Measurements from ENCODE around the gene FARS2. TPM values are rescaled to one million over a fixed set of nuclear protein-coding genes. Genes with fewer than 3 reads are reported as not detected.

The FARS2 gene
- total RNA-seq, 1 experiment from 2014 or later = 15.0 TPM

DNA sequence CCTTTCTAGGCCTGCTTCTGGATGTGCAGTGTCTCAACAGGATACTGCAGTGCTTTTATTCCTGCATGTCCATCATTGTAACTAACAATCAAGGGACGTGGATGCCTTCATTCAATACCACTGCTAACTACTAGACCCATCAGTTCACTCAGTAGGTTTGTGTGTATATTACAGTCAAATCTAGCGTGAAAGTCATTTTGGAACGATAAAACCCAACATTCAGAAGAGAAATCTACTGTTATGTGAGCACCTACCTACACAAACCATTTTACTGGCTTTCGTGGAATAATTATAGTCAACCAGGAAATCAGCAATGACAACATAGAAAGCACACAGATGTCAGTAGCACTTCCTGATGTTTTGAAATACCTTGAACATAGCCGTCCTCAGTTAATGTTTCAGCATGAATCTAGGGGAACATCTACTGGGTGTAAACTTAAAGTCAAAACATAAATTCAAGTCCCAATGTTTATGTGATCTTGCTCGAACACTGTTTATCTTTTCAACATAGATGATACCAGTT lies 270.6 kb downstream of the FARS2 start:
- ATAC-seq = no peak
- TF ChIP-seq, protein P1, sequence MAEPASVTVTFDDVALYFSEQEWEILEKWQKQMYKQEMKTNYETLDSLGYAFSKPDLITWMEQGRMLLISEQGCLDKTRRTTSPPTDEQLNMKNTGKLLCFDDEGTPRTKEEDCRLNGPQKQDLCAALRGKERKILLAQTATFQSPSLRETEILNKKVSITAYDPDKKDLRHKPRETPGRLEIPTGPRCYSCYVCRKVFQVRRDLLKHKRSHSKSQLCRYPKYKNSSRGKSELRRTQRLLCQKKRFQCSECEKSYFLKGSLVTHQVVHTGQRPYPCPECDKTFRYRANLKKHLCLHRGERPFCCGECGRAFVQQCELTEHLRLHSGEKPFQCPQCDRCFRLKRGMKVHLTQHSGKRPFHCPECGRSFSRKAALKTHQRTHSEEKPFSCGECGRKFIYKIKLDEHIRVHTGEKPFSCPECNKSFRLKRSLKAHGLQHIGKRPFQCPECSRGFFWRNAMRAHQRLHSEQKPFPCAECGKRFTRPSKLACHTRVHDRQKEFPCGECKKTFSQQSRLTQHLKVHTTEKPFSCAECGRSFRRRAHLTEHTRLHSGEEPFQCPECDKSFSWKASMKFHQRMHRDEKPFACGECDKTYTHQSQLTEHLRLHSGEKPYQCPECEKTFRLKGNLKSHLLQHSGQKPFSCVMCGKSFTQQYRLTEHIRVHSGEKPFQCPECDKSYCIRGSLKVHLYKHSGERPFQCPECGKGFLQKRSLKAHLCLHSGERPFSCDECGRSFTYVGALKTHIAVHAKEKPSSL (CRISPR knock-in tag; conservative IDR thresholded peaks at IDR 0.05) = no peak
- TF ChIP-seq FOXK1 (CRISPR knock-in tag; IDR thresholded peaks at IDR 0.05) (no peak), FOXJ3 (CRISPR knock-in tag; IDR thresholded peaks at IDR 0.05; ENCODE audit: borderline replicate concordance) (no peak), ZBTB21 (CRISPR knock-in tag; IDR thresholded peaks at IDR 0.05; ENCODE audit: borderline replicate concordance) (no peak)
- TF ChIP-seq, protein P2, sequence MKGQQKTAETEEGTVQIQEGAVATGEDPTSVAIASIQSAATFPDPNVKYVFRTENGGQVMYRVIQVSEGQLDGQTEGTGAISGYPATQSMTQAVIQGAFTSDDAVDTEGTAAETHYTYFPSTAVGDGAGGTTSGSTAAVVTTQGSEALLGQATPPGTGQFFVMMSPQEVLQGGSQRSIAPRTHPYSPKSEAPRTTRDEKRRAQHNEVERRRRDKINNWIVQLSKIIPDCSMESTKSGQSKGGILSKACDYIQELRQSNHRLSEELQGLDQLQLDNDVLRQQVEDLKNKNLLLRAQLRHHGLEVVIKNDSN (CRISPR knock-in tag; IDR thresholded peaks at IDR 0.05) = no peak
- TF ChIP-seq, protein P3, sequence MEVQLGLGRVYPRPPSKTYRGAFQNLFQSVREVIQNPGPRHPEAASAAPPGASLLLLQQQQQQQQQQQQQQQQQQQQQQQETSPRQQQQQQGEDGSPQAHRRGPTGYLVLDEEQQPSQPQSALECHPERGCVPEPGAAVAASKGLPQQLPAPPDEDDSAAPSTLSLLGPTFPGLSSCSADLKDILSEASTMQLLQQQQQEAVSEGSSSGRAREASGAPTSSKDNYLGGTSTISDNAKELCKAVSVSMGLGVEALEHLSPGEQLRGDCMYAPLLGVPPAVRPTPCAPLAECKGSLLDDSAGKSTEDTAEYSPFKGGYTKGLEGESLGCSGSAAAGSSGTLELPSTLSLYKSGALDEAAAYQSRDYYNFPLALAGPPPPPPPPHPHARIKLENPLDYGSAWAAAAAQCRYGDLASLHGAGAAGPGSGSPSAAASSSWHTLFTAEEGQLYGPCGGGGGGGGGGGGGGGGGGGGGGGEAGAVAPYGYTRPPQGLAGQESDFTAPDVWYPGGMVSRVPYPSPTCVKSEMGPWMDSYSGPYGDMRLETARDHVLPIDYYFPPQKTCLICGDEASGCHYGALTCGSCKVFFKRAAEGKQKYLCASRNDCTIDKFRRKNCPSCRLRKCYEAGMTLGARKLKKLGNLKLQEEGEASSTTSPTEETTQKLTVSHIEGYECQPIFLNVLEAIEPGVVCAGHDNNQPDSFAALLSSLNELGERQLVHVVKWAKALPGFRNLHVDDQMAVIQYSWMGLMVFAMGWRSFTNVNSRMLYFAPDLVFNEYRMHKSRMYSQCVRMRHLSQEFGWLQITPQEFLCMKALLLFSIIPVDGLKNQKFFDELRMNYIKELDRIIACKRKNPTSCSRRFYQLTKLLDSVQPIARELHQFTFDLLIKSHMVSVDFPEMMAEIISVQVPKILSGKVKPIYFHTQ (CRISPR knock-in tag; IDR thresholded peaks at IDR 0.05) = no peak
- TF ChIP-seq, protein P4, sequence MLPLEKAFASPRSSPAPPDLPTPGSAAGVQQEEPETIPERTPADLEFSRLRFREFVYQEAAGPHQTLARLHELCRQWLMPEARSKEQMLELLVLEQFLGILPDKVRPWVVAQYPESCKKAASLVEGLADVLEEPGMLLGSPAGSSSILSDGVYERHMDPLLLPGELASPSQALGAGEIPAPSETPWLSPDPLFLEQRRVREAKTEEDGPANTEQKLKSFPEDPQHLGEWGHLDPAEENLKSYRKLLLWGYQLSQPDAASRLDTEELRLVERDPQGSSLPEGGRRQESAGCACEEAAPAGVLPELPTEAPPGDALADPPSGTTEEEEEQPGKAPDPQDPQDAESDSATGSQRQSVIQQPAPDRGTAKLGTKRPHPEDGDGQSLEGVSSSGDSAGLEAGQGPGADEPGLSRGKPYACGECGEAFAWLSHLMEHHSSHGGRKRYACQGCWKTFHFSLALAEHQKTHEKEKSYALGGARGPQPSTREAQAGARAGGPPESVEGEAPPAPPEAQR (CRISPR knock-in tag; IDR thresholded peaks at IDR 0.05) = no peak
- TF ChIP-seq, protein P5, sequence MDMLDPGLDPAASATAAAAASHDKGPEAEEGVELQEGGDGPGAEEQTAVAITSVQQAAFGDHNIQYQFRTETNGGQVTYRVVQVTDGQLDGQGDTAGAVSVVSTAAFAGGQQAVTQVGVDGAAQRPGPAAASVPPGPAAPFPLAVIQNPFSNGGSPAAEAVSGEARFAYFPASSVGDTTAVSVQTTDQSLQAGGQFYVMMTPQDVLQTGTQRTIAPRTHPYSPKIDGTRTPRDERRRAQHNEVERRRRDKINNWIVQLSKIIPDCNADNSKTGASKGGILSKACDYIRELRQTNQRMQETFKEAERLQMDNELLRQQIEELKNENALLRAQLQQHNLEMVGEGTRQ (CRISPR knock-in tag; IDR thresholded peaks at IDR 0.05) = no peak
- TF ChIP-seq, protein P6, sequence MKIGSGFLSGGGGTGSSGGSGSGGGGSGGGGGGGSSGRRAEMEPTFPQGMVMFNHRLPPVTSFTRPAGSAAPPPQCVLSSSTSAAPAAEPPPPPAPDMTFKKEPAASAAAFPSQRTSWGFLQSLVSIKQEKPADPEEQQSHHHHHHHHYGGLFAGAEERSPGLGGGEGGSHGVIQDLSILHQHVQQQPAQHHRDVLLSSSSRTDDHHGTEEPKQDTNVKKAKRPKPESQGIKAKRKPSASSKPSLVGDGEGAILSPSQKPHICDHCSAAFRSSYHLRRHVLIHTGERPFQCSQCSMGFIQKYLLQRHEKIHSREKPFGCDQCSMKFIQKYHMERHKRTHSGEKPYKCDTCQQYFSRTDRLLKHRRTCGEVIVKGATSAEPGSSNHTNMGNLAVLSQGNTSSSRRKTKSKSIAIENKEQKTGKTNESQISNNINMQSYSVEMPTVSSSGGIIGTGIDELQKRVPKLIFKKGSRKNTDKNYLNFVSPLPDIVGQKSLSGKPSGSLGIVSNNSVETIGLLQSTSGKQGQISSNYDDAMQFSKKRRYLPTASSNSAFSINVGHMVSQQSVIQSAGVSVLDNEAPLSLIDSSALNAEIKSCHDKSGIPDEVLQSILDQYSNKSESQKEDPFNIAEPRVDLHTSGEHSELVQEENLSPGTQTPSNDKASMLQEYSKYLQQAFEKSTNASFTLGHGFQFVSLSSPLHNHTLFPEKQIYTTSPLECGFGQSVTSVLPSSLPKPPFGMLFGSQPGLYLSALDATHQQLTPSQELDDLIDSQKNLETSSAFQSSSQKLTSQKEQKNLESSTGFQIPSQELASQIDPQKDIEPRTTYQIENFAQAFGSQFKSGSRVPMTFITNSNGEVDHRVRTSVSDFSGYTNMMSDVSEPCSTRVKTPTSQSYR (CRISPR knock-in tag; IDR thresholded peaks at IDR 0.05) = no peak
- CTCF ChIA-PET = interaction anchor here (1.6 kb wide), 1 partner anchor 61 kb away, joined by 5 read pairs; no protein-coding TSS in a partner anchor
- no peak overlapping the region; the same call in 1 of the 2 replicates for H3K27ac Mint-ChIP-seq
- H3K4me1 Mint-ChIP-seq = peaks cover 20% of the 10 kb centered on the region
- H3K36me3 Mint-ChIP-seq = no peaks in the 10 kb centered on the region
- H3K9me3 Mint-ChIP-seq = peaks cover 4% of the 10 kb centered on the region
- H3K27me3 Mint-ChIP-seq (ENCODE audit: low read depth) = no peaks in the 10 kb centered on the region
- H3K4me3 Mint-ChIP-seq = no peak overlapping the region
- POLR2A ChIA-PET = no interaction called here
- DNase-seq (ENCODE audit: low spot score) = no peak

DNA sequence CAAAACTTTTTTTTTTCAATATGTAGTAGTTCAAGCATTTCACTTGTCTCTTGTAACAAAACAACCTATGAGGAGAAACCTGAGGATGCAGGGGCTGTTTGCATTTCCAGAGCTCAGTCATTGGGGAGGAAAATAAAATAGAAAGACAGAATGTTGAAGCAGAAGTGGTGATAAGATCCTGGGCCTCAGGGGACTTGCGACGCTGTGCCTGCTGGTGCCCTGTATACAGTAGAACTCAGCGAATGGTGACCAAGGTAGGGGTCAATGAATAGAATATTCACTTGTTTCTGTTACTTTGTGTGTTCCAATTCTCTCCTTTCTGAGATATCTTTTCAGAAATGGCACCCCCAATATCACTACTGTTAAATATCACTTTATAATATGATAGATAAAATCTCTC lies 271.6 kb downstream of the FARS2 start:
- Mint-ChIP-seq H3K27ac (no peak overlapping the region), H3K36me3 (no peaks in the 10 kb centered on the region), H3K27me3 (ENCODE audit: low read depth) (no peaks in the 10 kb centered on the region), H3K9me3 (peaks cover 4% of the 10 kb centered on the region), H3K4me1 (peaks cover 20% of the 10 kb centered on the region), H3K4me3 (no peak overlapping the region)
- ChIA-PET POLR2A (no interaction called here), CTCF (no interaction called here)
- no peak for ATAC-seq
- no peak for DNase-seq (ENCODE audit: low spot score)
- TF ChIP-seq, protein P7, sequence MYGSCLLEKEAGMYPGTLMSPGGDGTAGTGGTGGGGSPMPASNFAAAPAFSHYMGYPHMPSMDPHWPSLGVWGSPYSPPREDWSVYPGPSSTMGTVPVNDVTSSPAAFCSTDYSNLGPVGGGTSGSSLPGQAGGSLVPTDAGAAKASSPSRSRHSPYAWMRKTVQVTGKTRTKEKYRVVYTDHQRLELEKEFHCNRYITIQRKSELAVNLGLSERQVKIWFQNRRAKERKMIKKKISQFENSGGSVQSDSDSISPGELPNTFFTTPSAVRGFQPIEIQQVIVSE (CRISPR knock-in tag; IDR thresholded peaks at IDR 0.05; ENCODE audit: borderline replicate concordance) = no peak
- TF ChIP-seq, protein P8, sequence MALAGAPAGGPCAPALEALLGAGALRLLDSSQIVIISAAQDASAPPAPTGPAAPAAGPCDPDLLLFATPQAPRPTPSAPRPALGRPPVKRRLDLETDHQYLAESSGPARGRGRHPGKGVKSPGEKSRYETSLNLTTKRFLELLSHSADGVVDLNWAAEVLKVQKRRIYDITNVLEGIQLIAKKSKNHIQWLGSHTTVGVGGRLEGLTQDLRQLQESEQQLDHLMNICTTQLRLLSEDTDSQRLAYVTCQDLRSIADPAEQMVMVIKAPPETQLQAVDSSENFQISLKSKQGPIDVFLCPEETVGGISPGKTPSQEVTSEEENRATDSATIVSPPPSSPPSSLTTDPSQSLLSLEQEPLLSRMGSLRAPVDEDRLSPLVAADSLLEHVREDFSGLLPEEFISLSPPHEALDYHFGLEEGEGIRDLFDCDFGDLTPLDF (CRISPR knock-in tag; IDR thresholded peaks at IDR 0.05) = no peak
- TF ChIP-seq, protein P9, sequence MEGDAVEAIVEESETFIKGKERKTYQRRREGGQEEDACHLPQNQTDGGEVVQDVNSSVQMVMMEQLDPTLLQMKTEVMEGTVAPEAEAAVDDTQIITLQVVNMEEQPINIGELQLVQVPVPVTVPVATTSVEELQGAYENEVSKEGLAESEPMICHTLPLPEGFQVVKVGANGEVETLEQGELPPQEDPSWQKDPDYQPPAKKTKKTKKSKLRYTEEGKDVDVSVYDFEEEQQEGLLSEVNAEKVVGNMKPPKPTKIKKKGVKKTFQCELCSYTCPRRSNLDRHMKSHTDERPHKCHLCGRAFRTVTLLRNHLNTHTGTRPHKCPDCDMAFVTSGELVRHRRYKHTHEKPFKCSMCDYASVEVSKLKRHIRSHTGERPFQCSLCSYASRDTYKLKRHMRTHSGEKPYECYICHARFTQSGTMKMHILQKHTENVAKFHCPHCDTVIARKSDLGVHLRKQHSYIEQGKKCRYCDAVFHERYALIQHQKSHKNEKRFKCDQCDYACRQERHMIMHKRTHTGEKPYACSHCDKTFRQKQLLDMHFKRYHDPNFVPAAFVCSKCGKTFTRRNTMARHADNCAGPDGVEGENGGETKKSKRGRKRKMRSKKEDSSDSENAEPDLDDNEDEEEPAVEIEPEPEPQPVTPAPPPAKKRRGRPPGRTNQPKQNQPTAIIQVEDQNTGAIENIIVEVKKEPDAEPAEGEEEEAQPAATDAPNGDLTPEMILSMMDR (IDR thresholded peaks at IDR 0.05) = no peak
- TF ChIP-seq ZNF317 (CRISPR knock-in tag; IDR thresholded peaks at IDR 0.05; ENCODE audit: borderline replicate concordance, low read depth) = no peak
- TF ChIP-seq ETV6 (CRISPR knock-in tag; IDR thresholded peaks at IDR 0.05) = no peak
- TF ChIP-seq GRHL2 (CRISPR knock-in tag; IDR thresholded peaks at IDR 0.05; ENCODE audit: insufficient replicate concordance, severe bottlenecking) = no peak
- TF ChIP-seq ZNF138 (CRISPR knock-in tag; conservative IDR thresholded peaks at IDR 0.05) = no peak

Data from WTC11 (cell line).